ENCODE measurements around the gene CLPX. TPM values are rescaled to one million over a fixed set of nuclear protein-coding genes. Genes with fewer than 3 reads are reported as not detected.
"Not testable (repeated sequence)": the region's sequence is repeated elsewhere in the genome, so short reads cannot be mapped to it uniquely, and the experiment has no call there.

Gene CLPX
- total RNA-seq, 1 donor from 2014 or later, result 42.2 TPM

- H3K27me3 Mint-ChIP-seq (ENCODE audit: low read depth), result no peaks in the 10 kb centered on the region
- H3K4me3 Mint-ChIP-seq, result peak overlapping the region; percentile 97
- no peak for TF ChIP-seq CTCF (conservative IDR thresholded peaks at IDR 0.05)
- H3K4me1 Mint-ChIP-seq, result peaks cover 31% of the 10 kb centered on the region
- no peaks in the 10 kb centered on the region for H3K9me3 Mint-ChIP-seq
- peak; percentile 40 for DNase-seq (ENCODE audit: low read depth, low spot score)
- peak overlapping the region; percentile 75 for H3K27ac Mint-ChIP-seq (ENCODE audit: unreplicated experiment)
- no peaks in the 10 kb centered on the region for H3K36me3 Mint-ChIP-seq (ENCODE audit: low read depth)
These were observed 756 bp downstream of the CLPX start for GRCh38 chr15:65184305-65184867.

GRCh38 chr15:65183865-65184159, 1.3 kb downstream of the CLPX start:
- H3K27me3 Mint-ChIP-seq (ENCODE audit: low read depth), result no peaks in the 10 kb centered on the region
- H3K36me3 Mint-ChIP-seq (ENCODE audit: low read depth), result no peaks in the 10 kb centered on the region
- DNase-seq (ENCODE audit: low read depth, low spot score), result no peak
- peaks cover 27% of the 10 kb centered on the region for H3K4me1 Mint-ChIP-seq
- peak; percentile 15 for TF ChIP-seq CTCF (conservative IDR thresholded peaks at IDR 0.05)
- H3K9me3 Mint-ChIP-seq, result no peaks in the 10 kb centered on the region
- no peak overlapping the region for H3K27ac Mint-ChIP-seq (ENCODE audit: unreplicated experiment)
- H3K4me3 Mint-ChIP-seq, result peak overlapping the region; percentile 97

GRCh38 chr15:65182538-65182937, 2.6 kb downstream of the CLPX start:
- H3K9me3 Mint-ChIP-seq, result no peaks in the 10 kb centered on the region
- H3K4me3 Mint-ChIP-seq, result peak overlapping the region; percentile 97
- no peak for TF ChIP-seq CTCF (conservative IDR thresholded peaks at IDR 0.05)
- H3K27me3 Mint-ChIP-seq (ENCODE audit: low read depth), result no peaks in the 10 kb centered on the region
- no peaks in the 10 kb centered on the region for H3K36me3 Mint-ChIP-seq (ENCODE audit: low read depth)
- no peak for DNase-seq (ENCODE audit: low read depth, low spot score)
- H3K27ac Mint-ChIP-seq (ENCODE audit: unreplicated experiment), result no peak overlapping the region
- peaks cover 27% of the 10 kb centered on the region for H3K4me1 Mint-ChIP-seq

GRCh38 chr15:65181582-65182353, 3.4 kb downstream of the CLPX start:
- DNase-seq (ENCODE audit: low read depth, low spot score); H3K36me3 Mint-ChIP-seq (ENCODE audit: low read depth); H3K27me3 Mint-ChIP-seq (ENCODE audit: low read depth); H3K27ac Mint-ChIP-seq (ENCODE audit: unreplicated experiment); H3K9me3 Mint-ChIP-seq: not testable (repeated sequence)
- peaks cover 27% of the 10 kb centered on the region for H3K4me1 Mint-ChIP-seq
- H3K4me3 Mint-ChIP-seq, result peak overlapping the region; percentile 72

GRCh38 chr15:65180167-65180566, 5.0 kb downstream of the CLPX start:
- no peaks in the 10 kb centered on the region for H3K9me3 Mint-ChIP-seq
- H3K27me3 Mint-ChIP-seq (ENCODE audit: low read depth), result no peaks in the 10 kb centered on the region
- peaks cover 22% of the 10 kb centered on the region for H3K4me1 Mint-ChIP-seq
- TF ChIP-seq CTCF (conservative IDR thresholded peaks at IDR 0.05), result no peak
- no peak overlapping the region for H3K27ac Mint-ChIP-seq (ENCODE audit: unreplicated experiment)
- H3K36me3 Mint-ChIP-seq (ENCODE audit: low read depth), result no peaks in the 10 kb centered on the region
- H3K4me3 Mint-ChIP-seq, result no peak overlapping the region
- no peak for DNase-seq (ENCODE audit: low read depth, low spot score)

- Mint-ChIP-seq H3K4me1 (peaks cover 7% of the 10 kb centered on the region), H3K4me3 (no peak overlapping the region)
These were observed 7.2 kb downstream of the CLPX start for GRCh38 chr15:65177901-65178300.

More at GRCh38 chr15:65177901-65178300, 7.2 kb downstream of the CLPX start:
- TF ChIP-seq CTCF (conservative IDR thresholded peaks at IDR 0.05), result no peak
- no peak overlapping the region for H3K27ac Mint-ChIP-seq (ENCODE audit: unreplicated experiment)
- H3K27me3 Mint-ChIP-seq (ENCODE audit: low read depth), result no peaks in the 10 kb centered on the region
- DNase-seq (ENCODE audit: low read depth, low spot score), result no peak
- H3K9me3 Mint-ChIP-seq, result no peaks in the 10 kb centered on the region
- peaks cover 5% of the 10 kb centered on the region for H3K36me3 Mint-ChIP-seq (ENCODE audit: low read depth)

Data from neural crest cell (in vitro differentiated cells).